ENCODE data around the gene TLE7.
A peak's percentile ranks its signal among the peaks of the same experiment; 100 is the strongest.

TLE7 gene

GRCh38 chr16:71482569-71482968, 40.7 kb upstream of the TLE7 start:
- H3K4me3 ChIP-seq (replicated peaks; ENCODE audit: low read depth, low read length): no peak overlapping the region
- H3K36me3 ChIP-seq (ENCODE audit: control insufficient read depth, insufficient read depth, low read length): no peaks in the 10 kb centered on the region
- H3K27me3 ChIP-seq (replicated peaks; ENCODE audit: control insufficient read depth, insufficient read depth, low read length): no peaks in the 10 kb centered on the region
- DNase-seq (ENCODE audit: extremely low read depth, insufficient read length): no peak
- no peak for TF ChIP-seq CTCF (IDR thresholded peaks at IDR 0.05; ENCODE audit: insufficient read depth, low read length, poor library complexity, severe bottlenecking)

GRCh38 chr16:71480956-71481355, 39.1 kb upstream of the TLE7 start:
- no peak for DNase-seq (ENCODE audit: extremely low read depth, insufficient read length)
- H3K27me3 ChIP-seq (replicated peaks; ENCODE audit: control insufficient read depth, insufficient read depth, low read length): no peaks in the 10 kb centered on the region

GRCh38 chr16:71479420-71479819, 37.6 kb upstream of the TLE7 start:
- no peaks in the 10 kb centered on the region for H3K27me3 ChIP-seq (replicated peaks; ENCODE audit: control insufficient read depth, insufficient read depth, low read length)
- H3K4me3 ChIP-seq (replicated peaks; ENCODE audit: low read depth, low read length): no peak overlapping the region
- H3K36me3 ChIP-seq (ENCODE audit: control insufficient read depth, insufficient read depth, low read length): no peaks in the 10 kb centered on the region; the same call in 1 of the 2 replicates
- TF ChIP-seq CTCF (IDR thresholded peaks at IDR 0.05; ENCODE audit: insufficient read depth, low read length, poor library complexity, severe bottlenecking): peak; percentile 47
- no peak for DNase-seq (ENCODE audit: extremely low read depth, insufficient read length)

More at GRCh38 chr16:71480956-71481355, 39.1 kb upstream of the TLE7 start:
- H3K36me3 ChIP-seq (ENCODE audit: control insufficient read depth, insufficient read depth, low read length): no peaks in the 10 kb centered on the region
- TF ChIP-seq CTCF (IDR thresholded peaks at IDR 0.05; ENCODE audit: insufficient read depth, low read length, poor library complexity, severe bottlenecking): no peak
- H3K4me3 ChIP-seq (replicated peaks; ENCODE audit: low read depth, low read length): no peak overlapping the region

- no peak for DNase-seq (ENCODE audit: extremely low read depth, insufficient read length)
- TF ChIP-seq CTCF (IDR thresholded peaks at IDR 0.05; ENCODE audit: insufficient read depth, low read length, poor library complexity, severe bottlenecking): no peak
- Histone ChIP-seq H3K36me3 (ENCODE audit: control insufficient read depth, insufficient read depth, low read length) (no peaks in the 10 kb centered on the region; the same call in 1 of the 2 replicates), H3K4me3 (replicated peaks; ENCODE audit: low read depth, low read length) (0 out of 2 replicates have a peak overlapping the region, but pooled peaks have one; percentile 3), H3K27me3 (replicated peaks; ENCODE audit: control insufficient read depth, insufficient read depth, low read length) (no peaks in the 10 kb centered on the region)
Observed at GRCh38 chr16:71476457-71477124, 34.7 kb upstream of the TLE7 start.

DNA sequence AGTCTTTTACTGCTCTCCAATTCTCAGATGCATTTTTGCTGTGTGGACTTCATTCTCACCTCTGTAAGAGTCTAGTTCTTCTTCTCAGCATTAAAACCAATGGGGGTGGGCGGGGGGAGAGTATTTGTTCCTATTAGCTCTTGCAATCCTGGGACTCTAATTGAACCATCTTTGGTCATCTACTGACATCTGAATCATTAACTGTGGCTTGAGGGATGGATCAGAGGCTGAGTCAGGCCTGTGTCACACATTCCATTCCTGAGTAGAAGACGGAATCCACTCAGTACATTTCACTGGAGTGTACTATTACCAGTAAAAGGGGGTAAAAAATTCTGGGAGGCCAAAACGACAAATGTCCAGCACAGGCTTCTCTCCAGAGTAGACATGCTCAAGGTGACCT, 33.0 kb upstream of the TLE7 start:
- Histone ChIP-seq H3K36me3 (ENCODE audit: control insufficient read depth, insufficient read depth, low read length) (no peaks in the 10 kb centered on the region; the same call in 1 of the 2 replicates), H3K27me3 (replicated peaks; ENCODE audit: control insufficient read depth, insufficient read depth, low read length) (no peaks in the 10 kb centered on the region)
- TF ChIP-seq CTCF (IDR thresholded peaks at IDR 0.05; ENCODE audit: insufficient read depth, low read length, poor library complexity, severe bottlenecking): no peak

More for the DNA sequence above, 33.0 kb upstream of the TLE7 start:
- H3K4me3 ChIP-seq (replicated peaks; ENCODE audit: low read depth, low read length): no peak overlapping the region
- DNase-seq (ENCODE audit: extremely low read depth, insufficient read length): no peak
